GM18526 (cell line): ENCODE data around the gene DUSP9.

Source experiments
- POLR2A ChIP-seq: IDR thresholded peaks from 3 replicates; pipeline ENCODE4 v1.6.1; 2011; ENCODE audit not compliant: insufficient read length; ENCODE audit errors: extremely low read depth

Gene DUSP9

GRCh38 chrX:153631907-153632594 lies 15.0 kb upstream of the DUSP9 start:
- no peak for TF ChIP-seq POLR2A

- no peak for TF ChIP-seq POLR2A
Observed at GRCh38 chrX:153632595-153632946, 14.4 kb upstream of the DUSP9 start.

GRCh38 chrX:153633048-153633447 lies 14.0 kb upstream of the DUSP9 start:
- no peak for TF ChIP-seq POLR2A

GRCh38 chrX:153633607-153634180 lies 13.3 kb upstream of the DUSP9 start:
- no peak for TF ChIP-seq POLR2A

GRCh38 chrX:153634236-153634635 lies 12.8 kb upstream of the DUSP9 start:
- no peak for TF ChIP-seq POLR2A

GRCh38 chrX:153634832-153635231 lies 12.2 kb upstream of the DUSP9 start:
- no peak for TF ChIP-seq POLR2A

GRCh38 chrX:153635388-153635787 lies 11.6 kb upstream of the DUSP9 start:
- TF ChIP-seq POLR2A: no peak

- TF ChIP-seq POLR2A: no peak
Observed at GRCh38 chrX:153635788-153636668, 11.0 kb upstream of the DUSP9 start.

GRCh38 chrX:153636716-153637115 lies 10.3 kb upstream of the DUSP9 start:
- TF ChIP-seq POLR2A: no peak

- no peak for TF ChIP-seq POLR2A
Observed at GRCh38 chrX:153637121-153638040, 9.6 kb upstream of the DUSP9 start.

- no peak for TF ChIP-seq POLR2A
Observed at GRCh38 chrX:153638041-153638371, 9.0 kb upstream of the DUSP9 start.

- TF ChIP-seq POLR2A: no peak
Observed at GRCh38 chrX:153638436-153639176, 8.4 kb upstream of the DUSP9 start.

GRCh38 chrX:153639177-153640044 lies 7.6 kb upstream of the DUSP9 start:
- TF ChIP-seq POLR2A: no peak

GRCh38 chrX:153640045-153640686 lies 6.8 kb upstream of the DUSP9 start:
- TF ChIP-seq POLR2A: no peak
